PFSK-1 (cell line): ENCODE measurements around the gene MUTYH.

Experiments
- FOXP2 ChIP-seq: optimal IDR thresholded peaks from 2 replicates; pipeline ENCODE3; 2011; ENCODE audit warnings: borderline replicate concordance, control low read depth, inconsistent platforms; ENCODE audit not compliant: insufficient read depth; ENCODE audit errors: extremely low read length, extremely low read depth
- POLR2AphosphoS5 ChIP-seq: IDR thresholded peaks from 2 replicates; pipeline ENCODE4 v1.6.1; 2012; ENCODE audit warnings: low read depth, mild to moderate bottlenecking, control low read depth, low read length, moderate library complexity
- REST ChIP-seq, 2 experiments: IDR thresholded peaks; 2 replicates each; pipeline versions ENCODE4 v1.6.1 to v1.8.0; 2011 to 2012; ENCODE audit warnings: low read depth in 2 of 2, low read length in 2 of 2, control low read depth in 1 of 2, inconsistent platforms in 1 of 2, mild to moderate bottlenecking in 1 of 2, moderate library complexity in 1 of 2; ENCODE audit not compliant: insufficient read depth in 1 of 2
- SIN3A ChIP-seq: IDR thresholded peaks from 2 replicates; pipeline ENCODE4 v1.6.1; 2012; ENCODE audit warnings: mild to moderate bottlenecking, low read length, moderate library complexity, borderline replicate concordance; ENCODE audit not compliant: insufficient read depth
- TAF1 ChIP-seq: IDR thresholded peaks from 2 replicates; pipeline ENCODE4 v1.6.1; 2012; ENCODE audit warnings: low read length, control low read depth, borderline replicate concordance; ENCODE audit not compliant: insufficient read depth

The MUTYH gene

GRCh38 chr1:45300669-45300997 lies 39.6 kb downstream of the MUTYH start:
- no peak for TF ChIP-seq REST (IDR thresholded peaks at IDR 0.05; ENCODE audit: insufficient read depth in 1 of 2, low read depth in 2 of 2, low read length in 2 of 2)
- TF ChIP-seq FOXP2, result no peak

- no peak for TF ChIP-seq SIN3A
- TF ChIP-seq REST (IDR thresholded peaks at IDR 0.05; ENCODE audit: insufficient read depth in 1 of 2, low read depth in 2 of 2, low read length in 2 of 2), result no peak
- no peak for TF ChIP-seq TAF1
- TF ChIP-seq FOXP2, result no peak
- TF ChIP-seq POLR2AphosphoS5, result no peak
Measured at GRCh38 chr1:45299981-45300668, 40.1 kb downstream of the MUTYH start.

GRCh38 chr1:45299296-45299695 lies 40.9 kb downstream of the MUTYH start:
- TF ChIP-seq FOXP2 (no peak), REST (IDR thresholded peaks at IDR 0.05; ENCODE audit: insufficient read depth in 1 of 2, low read depth in 2 of 2, low read length in 2 of 2) (no peak), TAF1 (no peak), SIN3A (no peak), POLR2AphosphoS5 (no peak)

GRCh38 chr1:45297666-45298356 lies 42.4 kb downstream of the MUTYH start:
- TF ChIP-seq POLR2AphosphoS5 (no peak), FOXP2 (no peak), REST (IDR thresholded peaks at IDR 0.05; ENCODE audit: insufficient read depth in 1 of 2, low read depth in 2 of 2, low read length in 2 of 2) (no peak), TAF1 (no peak), SIN3A (no peak)
